ENCODE measurements around the gene CSK.

CSK gene

GRCh38 chr15:74802862-74803447 lies 21.1 kb downstream of the CSK start:
- no peak for DNase-seq

GRCh38 chr15:74804935-74805334 lies 23.1 kb downstream of the CSK start:
- DNase-seq: no peak

- DNase-seq: no peak
Measured at GRCh38 chr15:74807282-74807681, 25.4 kb downstream of the CSK start.

GRCh38 chr15:74808078-74808839 lies 26.4 kb downstream of the CSK start:
- no peak for DNase-seq

- DNase-seq: no peak
Measured at GRCh38 chr15:74808840-74809229, 27.0 kb downstream of the CSK start.

- no peak for DNase-seq
Measured at GRCh38 chr15:74809242-74809641, 27.4 kb downstream of the CSK start.

- DNase-seq: no peak
Measured at GRCh38 chr15:74809956-74810355, 28.1 kb downstream of the CSK start.

GRCh38 chr15:74812533-74812932 lies 30.7 kb downstream of the CSK start, which contains the start of gene LMAN1L:
Gene LMAN1L, plus strand, starts transcription at chr15:74812835. Its CDS starts 20 bp downstream, at chr15:74812855.
- DNase-seq: no peak

GRCh38 chr15:74815121-74815934 lies 33.4 kb downstream of the CSK start:
- no peak for DNase-seq

- no peak for DNase-seq
Measured at GRCh38 chr15:74815961-74816360, 34.1 kb downstream of the CSK start.

- DNase-seq: no peak
Measured at GRCh38 chr15:74816624-74817369, 34.9 kb downstream of the CSK start.

- no peak for DNase-seq
Measured at GRCh38 chr15:74817370-74817737, 35.5 kb downstream of the CSK start.

GRCh38 chr15:74820056-74820455 lies 38.2 kb downstream of the CSK start:
- DNase-seq: no peak

- no peak for DNase-seq
Measured at GRCh38 chr15:74821091-74821789, 39.4 kb downstream of the CSK start.

GRCh38 chr15:74821790-74822158 lies 39.9 kb downstream of the CSK start:
- no peak for DNase-seq

- no peak for DNase-seq
Measured at GRCh38 chr15:74822233-74822632, 40.4 kb downstream of the CSK start.

- DNase-seq: no peak
Measured at GRCh38 chr15:74823324-74823723, 41.4 kb downstream of the CSK start.

- DNase-seq: no peak
Measured at GRCh38 chr15:74824976-74825375, 43.1 kb downstream of the CSK start.

- DNase-seq: no peak
Measured at GRCh38 chr15:74825866-74826265, 44.0 kb downstream of the CSK start.

GRCh38 chr15:74826364-74826819 lies 44.5 kb downstream of the CSK start, which contains the start of gene CPLX3:
Gene CPLX3, plus strand, starts transcription at chr15:74826627. Its CDS starts 77 bp downstream, at chr15:74826704.
- no peak for DNase-seq

GRCh38 chr15:74826921-74827320 lies 45.0 kb downstream of the CSK start:
- DNase-seq: no peak

- no peak for DNase-seq
Measured at GRCh38 chr15:74827614-74828013, 45.7 kb downstream of the CSK start.
